GM21423 (cell line): Measurements from ENCODE around the gene PSMD14.
"Not testable (repeated sequence)": the region's sequence is repeated elsewhere in the genome, so short reads cannot be mapped to it uniquely, and the experiment has no call there.

Source experiments
- ATAC-seq: cut with Tn5 transposase; IDR thresholded peaks from one replicate; pipeline ENCODE4 v1.9.1; 2021; ENCODE audit warnings: mild to moderate bottlenecking, moderate library complexity; ENCODE audit not compliant: unreplicated experiment

PSMD14 gene

DNA sequence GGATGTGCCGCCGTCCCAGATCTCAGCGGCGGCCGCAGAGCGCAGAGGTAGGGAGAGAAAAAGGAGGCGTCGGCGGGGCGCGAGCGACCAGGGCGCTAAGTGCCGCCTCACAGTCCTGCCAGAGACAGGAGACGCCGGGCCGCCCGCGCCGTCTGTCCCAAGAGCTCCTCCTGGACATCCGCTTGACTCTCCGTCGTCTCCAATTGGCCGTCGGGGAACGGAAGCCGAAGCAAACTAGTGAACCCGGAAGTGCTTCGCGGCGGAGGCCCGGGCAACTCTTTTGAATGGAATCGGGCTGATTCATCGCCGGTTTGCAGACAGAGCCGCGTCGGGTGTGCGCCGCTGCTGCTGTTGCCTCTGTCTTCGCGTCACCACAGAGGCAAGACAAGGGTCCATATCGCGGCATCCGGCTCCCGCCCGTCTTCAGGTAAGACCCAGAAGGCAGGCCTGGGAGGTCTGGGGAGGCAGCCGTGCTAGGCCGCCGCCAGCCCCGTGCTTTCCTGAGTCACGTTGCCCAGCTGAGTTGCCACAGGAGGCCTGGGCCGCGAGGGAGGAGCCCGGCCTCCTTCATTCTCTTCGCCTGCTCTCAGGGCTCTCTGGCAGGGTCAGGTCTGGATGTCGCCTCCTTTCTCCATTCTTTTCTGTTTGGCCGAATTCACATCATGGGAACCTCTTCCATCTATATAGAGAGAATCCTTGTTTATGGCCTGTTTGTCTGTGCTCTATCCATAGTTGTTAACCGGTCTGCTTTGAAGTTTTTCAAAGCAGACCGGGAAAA is at the start of gene PSMD14:
PSMD14 (plus strand) TSS at position 248 of the 778 bp plus-strand sequence. CDS start 10,401 bp downstream, outside the sequence.
- peak; percentile 97 for ATAC-seq

DNA sequence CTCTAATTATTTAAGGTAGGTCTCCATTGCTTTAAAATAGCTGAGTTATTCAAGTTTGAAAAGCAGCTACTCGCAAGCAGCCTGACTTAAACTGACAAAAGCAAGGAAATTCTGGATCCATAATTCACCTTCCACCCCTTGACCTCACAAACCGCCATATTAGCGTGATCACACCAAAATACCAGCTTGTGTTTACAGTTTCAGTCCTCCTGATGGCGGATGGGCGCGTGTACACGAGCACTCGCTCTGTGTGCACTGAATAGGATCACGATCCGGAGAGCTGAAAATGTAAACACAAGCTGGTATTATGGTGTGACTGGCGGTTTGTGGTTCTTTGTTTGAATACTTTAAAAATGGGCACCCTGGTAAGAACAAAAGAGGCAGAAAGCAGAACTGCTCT is 42.4 kb upstream of the PSMD14 start:
- no peak for ATAC-seq

DNA sequence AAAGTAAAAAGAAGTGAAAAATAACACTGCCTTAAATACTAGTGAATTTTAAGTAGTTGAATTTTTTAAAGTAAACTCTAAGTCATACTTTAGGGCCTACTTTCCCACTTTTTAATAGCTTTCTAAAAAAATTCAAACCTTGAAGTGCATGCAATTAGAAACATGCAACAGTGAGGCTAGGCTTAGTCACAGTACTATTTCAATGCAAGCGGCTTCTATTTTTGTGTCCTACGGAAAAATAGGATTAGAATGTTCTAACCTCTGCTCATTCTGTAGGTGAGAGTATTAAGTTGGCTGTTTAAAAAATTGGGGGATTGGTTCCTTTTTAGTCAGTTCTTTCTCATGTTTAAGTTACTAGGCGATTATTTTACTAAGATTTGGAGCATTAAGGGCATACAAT is 39.1 kb upstream of the PSMD14 start:
- ATAC-seq = no peak

DNA sequence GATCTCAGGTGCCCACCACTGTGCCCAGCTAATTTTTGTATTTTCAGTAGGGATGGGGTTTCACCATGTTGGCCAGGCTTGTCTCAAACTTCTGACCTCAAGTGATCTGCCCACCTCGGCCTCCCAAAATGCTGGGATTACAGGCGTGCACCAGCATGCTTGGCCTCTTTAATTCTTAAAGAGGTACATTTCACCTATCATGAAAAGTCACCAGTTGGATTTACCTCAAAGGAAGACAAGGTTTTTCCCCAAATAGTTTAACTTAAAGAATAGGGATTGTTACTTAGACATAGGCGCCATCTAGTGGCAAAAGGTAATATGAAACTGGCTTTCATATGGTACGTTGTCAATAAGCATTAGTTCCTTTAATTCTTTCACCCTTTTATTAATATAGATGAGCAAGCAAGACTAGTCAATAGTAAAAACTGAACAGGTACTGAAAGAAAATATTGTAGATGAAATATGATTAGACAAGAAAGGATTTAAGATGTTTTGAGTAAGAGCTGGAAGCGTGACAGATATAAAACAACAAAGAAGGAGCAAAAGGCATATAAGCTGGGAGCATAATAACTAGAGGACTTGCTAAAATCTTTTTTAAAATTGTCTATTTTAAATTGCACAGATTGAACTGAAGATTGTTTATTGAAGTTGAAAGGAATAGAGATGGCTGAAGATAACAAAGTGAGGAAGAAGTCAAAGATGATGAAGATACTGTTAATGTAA is 35.0 kb upstream of the PSMD14 start:
- peak; percentile 84 for ATAC-seq

DNA sequence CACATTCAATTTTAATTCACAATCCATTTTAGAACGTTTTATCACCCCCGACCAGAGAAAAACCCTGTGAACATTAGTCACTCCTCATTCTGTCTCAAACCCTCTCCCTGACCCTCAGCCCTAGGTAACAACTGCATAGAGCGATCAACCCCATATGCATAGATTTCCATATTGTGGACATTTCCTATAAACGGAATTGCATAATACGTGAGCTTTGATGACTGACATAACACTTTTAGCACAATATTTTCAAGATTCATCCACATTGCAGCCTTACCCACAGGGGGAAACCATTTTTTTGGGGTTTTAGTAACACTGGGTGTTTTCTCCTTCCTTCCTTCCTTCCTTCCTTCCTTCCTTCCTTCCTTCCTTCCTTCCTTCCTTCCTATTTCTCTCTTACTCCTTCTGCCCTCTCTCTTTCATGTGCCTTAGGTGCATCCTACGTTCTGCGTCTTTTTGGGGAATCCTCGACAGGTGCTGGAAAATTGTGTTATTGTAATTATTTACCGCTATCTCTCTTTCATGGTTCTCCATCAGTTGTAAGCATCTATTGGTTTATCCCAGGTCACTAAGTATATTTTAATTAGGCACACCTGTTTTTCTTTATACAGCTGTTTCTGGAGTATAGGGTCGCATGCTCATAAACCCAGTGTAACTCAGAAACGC is 29.5 kb upstream of the PSMD14 start:
- ATAC-seq = not testable (repeated sequence)

DNA sequence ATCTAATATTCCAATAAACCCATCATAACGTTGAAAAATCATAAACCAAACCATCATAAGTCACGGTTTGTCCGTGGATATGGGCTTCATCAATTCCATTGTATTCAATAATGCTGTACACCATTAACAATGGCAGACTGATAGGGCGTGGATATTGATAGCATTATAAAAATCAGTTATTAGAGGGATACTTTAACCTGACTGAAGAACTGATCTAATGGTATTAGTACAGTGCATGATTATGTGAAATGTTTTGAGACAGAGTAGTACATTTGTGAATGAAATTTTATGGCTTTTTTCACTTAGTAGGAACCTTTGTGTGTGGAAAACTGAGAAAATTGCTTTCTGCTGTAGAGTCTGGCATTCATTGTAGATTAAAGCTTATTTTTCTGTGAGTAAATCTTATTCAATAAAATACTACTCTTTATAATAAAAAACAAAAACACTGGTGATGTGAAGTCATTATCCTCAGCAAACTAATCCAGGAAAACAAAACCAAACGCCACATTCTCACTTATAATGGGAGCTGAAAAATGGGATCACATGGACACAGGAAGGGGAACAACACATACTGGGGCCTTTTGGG is 28.9 kb upstream of the PSMD14 start:
- ATAC-seq = not testable (repeated sequence)

DNA sequence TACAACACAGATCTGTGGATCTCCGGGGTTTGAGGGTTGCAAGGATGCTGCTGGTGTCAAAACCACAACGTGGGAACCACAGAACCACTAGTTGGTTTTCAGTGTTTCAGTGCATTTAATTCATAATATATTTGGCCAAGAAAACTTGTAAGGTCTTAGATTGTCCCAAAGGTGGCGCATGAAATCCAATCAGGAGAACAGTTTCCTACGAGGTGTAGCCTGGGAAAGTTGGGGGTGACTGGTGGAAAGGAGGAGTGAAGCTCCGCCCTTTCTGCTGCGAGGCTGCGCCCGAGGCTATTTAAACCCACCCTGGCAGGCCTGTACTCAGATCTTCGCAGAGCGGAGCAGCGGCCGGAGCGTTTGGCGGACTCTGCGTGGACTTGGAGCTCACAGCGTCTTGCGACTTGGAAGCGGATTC is 27.3 kb upstream of the PSMD14 start:
- ATAC-seq = not testable (repeated sequence)

DNA sequence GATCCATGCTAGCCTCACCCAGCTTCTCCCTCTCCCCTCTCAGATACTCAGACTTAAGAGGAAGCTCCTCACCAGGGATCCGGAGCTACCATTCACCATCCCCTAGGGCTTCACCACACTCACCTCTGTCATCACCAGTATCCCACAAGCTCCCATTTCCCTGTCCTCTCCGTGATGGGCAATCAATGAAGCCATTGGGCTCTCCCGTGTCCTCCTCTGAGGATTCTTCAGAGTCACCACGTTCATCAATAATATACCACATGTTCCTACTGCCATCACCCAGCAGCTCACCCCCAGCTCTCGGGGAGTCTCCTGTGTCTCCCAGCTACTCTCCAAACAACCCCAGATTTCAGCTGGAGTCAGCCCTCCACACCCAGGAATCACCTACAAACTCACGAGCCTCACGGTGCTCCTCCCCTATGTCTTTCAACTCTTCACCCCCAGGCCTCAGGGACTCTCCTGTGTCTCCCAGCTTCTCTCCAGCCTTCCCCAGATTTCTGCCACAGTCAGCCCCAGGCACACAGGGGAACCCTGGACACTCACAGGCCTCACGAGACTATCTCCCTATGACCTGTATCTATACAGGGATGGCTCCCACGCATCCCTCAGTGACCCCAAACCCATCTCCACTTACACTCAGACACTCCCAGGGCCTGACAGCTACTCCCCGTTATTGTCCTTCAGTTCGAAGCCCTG is 26.5 kb upstream of the PSMD14 start:
- not testable (repeated sequence) for ATAC-seq

DNA sequence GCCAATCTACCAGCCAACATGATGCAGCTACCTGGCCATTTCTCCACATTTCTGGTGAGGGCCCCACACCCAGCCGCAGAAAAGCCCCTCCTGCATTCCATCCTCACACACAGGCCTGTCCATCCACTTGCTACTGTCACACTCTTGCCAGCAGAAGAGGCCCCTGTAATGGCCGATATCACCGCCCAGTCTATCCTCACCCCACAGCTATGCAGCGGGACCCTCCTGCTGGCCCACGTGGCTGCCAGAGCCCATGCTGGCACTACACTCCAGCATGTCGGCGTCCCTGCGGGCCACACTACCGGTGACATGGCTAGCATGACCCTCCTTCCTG is 25.9 kb upstream of the PSMD14 start:
- ATAC-seq = not testable (repeated sequence)

DNA sequence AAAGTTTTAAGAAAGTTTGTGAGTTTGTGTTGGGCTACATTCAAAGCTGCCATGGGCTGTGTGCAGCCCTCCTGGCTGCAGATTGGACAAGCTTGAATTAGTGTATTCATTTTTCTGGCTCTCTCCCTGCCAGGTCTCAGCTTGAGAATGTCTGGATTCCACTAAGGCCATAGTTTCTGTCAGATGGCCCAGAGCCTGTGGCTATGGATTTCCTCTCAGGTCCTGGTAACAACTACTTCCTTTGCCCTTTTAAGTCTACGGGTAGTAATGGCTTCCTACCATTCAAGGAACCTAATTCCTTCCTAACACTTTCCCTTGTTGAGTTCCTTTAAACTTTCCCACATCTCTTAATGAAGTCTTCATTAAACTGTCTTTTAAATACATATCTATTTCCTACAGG is 24.3 kb upstream of the PSMD14 start:
- no peak for ATAC-seq

DNA sequence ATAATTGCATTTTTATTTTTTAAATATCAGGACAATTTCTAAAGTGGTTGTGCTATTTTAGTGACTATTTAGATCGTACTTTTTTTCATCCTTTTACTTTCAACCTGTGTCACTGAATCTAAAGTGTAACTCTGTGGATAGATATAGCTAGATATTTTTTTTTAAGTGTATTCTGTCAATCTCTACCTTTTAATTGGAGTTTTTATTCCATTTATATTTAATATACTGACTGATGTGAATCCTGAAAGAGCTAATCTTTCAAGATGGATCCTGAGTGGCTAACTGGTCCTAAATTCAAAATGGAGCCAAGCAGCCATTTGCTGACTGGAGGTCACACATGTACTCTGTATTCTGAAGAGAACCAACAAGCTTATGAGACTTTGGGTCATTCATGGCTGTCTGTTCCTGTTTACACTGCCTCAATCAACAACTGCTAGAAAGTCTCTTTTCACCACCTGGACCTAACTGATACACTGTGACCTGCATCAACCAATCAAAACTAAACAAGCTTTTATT is 4.6 kb upstream of the PSMD14 start:
- no peak for ATAC-seq

DNA sequence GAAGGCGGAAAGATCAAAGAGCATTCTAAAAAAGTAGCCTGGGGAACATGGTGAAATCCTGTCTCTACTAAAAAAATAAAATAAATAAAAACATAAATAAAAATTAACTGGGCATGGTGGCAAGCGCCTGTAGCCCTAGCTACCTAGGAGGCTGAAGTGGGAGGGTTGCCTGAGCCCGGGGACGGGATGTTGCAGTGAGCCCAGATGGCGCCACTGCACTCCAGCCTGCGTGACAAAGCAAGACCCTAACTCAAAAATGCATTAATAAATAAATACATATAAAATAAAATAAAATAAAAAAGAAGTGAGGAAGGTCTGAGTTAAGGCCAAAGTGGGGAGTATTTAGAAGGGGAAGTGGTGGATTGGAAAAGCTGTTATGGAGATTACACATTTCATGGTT is 1.3 kb upstream of the PSMD14 start:
- no peak for ATAC-seq

DNA sequence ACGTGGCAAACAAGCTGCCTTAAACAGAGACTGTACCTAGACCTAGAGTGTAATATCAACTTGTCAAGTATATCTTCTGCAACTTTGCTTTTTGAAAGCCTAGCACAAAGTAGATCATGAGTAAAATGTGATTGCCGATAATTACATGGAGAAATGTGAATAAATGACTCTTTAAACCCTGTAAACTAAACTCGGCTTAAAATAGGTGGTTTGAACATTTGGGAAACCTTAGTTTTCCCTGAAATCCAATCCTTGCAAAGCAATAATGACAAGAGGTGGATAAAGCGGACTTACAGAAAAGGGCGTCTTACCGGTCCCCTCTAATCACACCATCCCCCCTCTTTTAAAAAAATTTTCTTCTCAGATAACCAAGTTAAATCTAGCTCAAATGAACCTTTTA is 549 bp upstream of the PSMD14 start:
- no peak for ATAC-seq

DNA sequence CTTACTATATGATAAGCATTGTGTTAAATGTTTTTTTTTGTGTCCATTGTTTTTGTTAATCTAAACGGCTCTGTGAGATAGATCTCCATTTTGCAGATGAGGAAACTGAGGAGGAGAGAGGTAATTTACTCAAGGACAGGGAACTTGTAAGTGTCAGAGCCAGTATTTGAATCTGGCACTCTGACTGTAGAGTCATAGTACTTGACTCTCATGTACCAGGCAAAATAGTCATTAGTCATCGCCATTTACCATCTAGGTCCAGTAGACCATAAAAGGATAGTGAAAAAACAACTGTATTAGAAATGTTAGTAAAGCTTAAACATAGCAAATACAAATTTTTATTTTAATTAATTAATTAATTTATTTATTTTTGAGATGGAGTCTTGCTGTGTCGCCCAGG is 4.8 kb downstream of the PSMD14 start:
- ATAC-seq = no peak

DNA sequence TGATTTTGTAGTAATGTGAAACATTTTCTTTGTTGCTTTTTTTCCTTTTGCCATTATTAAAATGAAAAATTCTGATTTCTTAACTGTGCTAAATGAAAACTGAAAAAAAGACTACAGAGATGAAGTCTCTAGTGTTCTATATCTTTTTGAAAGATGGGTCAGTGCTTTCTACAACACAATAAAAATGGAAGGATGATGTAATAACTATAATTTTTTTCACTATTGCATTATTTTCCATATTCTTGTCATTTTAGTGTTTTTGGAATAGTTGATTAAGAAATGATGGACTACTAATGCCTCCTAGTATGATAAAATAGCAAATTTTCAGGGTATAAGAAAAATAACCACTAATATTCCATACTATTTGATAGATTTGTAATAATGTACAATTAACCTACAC is 7.2 kb downstream of the PSMD14 start:
- ATAC-seq = no peak

DNA sequence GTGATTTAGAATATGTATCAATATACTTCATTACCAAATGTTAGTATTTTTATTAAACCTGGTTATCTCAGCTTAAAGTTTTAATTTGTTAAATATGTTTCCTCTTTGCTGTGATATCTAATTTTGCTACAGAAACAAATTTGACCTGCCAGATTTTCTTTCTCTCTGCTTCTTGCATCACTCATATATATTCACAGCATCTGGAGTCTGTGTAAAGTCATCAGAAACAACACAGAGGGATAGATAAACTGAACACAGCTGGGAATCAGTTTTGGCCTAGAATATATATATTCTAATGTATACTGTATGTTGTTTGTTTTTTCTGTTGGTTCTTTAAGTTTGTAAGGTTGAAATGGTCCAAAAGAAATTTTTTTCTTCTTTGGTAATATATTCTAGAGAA is 8.5 kb downstream of the PSMD14 start:
- no peak for ATAC-seq

DNA sequence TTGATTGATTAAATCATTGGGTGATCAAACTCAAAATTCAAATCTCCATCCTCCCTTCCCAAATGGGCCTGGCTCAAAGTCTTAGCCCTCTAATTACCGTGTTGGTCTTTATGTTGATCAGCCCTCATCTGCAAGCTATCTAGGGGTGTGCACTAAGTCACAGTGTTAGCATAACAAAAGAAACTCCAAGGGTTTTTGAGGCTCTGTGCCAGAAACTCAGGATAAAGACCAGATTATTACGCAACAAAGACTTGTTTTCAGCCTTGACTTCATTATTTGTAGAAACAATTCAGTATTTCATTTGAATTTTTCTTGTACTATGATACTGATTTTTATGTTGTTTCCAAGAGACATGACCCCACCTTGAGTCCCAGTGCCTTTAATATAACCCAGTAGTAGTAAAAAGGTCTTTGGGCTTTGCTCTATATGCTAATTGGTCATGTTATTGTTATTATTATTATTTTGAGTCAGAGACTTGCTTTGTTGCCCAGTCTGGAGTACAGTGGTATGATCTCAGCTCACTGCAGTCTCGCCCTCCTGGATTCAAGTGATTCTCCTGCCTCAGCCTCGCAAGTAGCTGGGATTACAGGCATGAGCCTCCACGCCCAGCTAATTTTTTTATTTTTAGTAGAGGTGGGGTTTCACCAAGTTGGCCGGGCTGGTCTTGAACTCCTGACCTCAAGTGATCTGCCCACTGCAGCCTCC is 13.9 kb downstream of the PSMD14 start:
- no peak for ATAC-seq

DNA sequence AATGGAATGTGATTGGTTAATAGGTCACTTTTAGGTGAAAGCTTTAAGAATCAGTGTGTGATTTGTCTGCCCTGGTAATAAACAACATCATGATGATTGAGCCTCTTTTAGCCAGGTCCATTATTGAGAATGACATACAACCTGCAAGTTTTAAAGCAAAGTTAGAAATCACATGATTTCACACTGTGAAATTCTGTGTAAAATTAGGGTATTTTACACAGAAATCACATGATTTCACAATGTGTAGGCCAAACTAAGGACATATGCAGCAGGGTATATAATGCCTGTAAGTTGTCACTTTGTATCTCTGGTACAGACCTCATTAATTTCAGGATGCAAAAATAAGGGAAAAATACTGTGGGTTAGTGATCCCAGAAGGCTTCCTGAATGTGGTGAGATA is 16.7 kb downstream of the PSMD14 start:
- ATAC-seq = no peak

DNA sequence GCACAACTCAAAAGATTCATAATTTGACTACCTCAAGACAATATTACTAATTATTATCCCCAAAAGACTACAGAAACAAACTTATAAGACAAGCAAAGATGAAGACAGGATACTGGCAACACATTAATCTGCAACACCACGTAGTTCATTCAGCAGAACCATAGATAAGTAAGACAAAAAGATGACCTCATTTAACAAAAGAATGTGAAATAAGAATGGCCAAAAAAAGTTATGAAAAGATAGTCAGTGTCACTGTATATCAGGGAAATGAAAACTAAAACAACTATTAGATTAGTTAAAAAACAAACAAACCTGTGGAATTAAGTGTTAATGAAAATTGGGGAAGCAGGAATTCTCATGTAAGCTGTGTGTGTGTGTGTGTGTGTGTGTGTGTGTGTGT is 19.4 kb downstream of the PSMD14 start:
- no peak for ATAC-seq

DNA sequence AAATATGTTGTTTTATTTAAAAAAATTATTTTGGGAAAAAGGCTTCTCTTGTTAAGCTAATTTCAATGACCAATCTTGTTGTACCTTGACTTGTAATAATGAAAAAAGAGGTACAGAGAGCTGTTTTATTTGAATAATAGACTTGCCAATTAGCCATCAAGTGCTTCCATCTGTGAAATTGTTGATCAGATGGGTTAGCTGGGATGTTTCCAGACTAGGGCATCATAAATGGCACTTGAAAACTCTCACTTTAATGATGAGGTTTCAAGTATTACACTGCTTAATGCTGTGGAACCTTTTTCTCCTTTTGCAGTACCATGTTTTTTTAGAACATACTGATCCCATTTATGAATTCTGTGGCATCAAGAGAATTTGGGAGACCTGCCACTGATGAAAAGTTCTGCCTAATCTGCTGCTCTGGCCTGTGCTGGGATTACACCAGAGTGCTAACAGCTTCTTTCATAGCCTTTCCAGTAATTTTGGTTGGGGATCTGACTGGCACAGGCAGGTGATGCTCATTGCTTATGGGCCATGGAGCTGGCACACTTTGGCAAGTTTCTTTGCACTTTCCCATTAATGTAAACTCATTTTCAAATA is 24.2 kb downstream of the PSMD14 start:
- no peak for ATAC-seq
